GM12878 (cell line): ENCODE results near the gene RBM12. TPM values are rescaled to one million over a fixed set of nuclear protein-coding genes. Genes with fewer than 3 reads are reported as not detected.

Source experiments
- ASH2L ChIP-seq: fragments of 300-600, 200-600 bp; sonication (generic); IDR thresholded peaks from 2 replicates; pipeline ENCODE4 v1.6.1; 2017; ENCODE audit warnings: low read depth, mild to moderate bottlenecking, borderline replicate concordance
- BCL3 ChIP-seq: IDR thresholded peaks from 2 replicates; pipeline ENCODE4 v1.6.1; 2011; ENCODE audit warnings: borderline replicate concordance, low read depth, mild to moderate bottlenecking, moderate library complexity, low read length; ENCODE audit not compliant: insufficient read depth, poor library complexity, severe bottlenecking
- CHD1 ChIP-seq: IDR thresholded peaks from 2 replicates; pipeline ENCODE4 v1.6.1; 2012; ENCODE audit warnings: low read depth, low read length, improper control_type of control experiment
- CHD4 ChIP-seq: fragments of 200-600 bp; sonication (generic); IDR thresholded peaks from 2 replicates; pipeline ENCODE4 v1.6.1; 2016; ENCODE audit warnings: mild to moderate bottlenecking
- NFYA ChIP-seq: IDR thresholded peaks from 2 replicates; pipeline ENCODE4 v1.6.1; 2011; ENCODE audit warnings: low read depth, mild to moderate bottlenecking, low read length, improper control_type of control experiment, borderline replicate concordance
- RAD51 ChIP-seq: fragments of 450-650 bp; IDR thresholded peaks from 2 replicates; pipeline ENCODE4 v1.6.1; 2016; ENCODE audit warnings: moderate library complexity, mild to moderate bottlenecking, inconsistent platforms
- RUNX3 ChIP-seq: IDR thresholded peaks from 2 replicates; pipeline ENCODE4 v1.6.1; 2012; ENCODE audit warnings: low read length, inconsistent platforms
- SREBF1 ChIP-seq: IDR thresholded peaks from 2 replicates; pipeline ENCODE4 v1.6.1; 2012; ENCODE audit warnings: mild to moderate bottlenecking, low read length
- TAF1 ChIP-seq: IDR thresholded peaks from 2 replicates; pipeline ENCODE4 v1.6.1; 2011; ENCODE audit warnings: mild to moderate bottlenecking, low read depth, low read length, borderline replicate concordance
- TCF7 ChIP-seq: IDR thresholded peaks from 2 replicates; pipeline ENCODE4 v1.6.1; 2014; ENCODE audit warnings: antibody characterized with exemption, borderline replicate concordance
- ZBTB33 ChIP-seq: fragments of 450-650 bp; IDR thresholded peaks from 2 replicates; pipeline ENCODE4 v1.6.1; 2017; ENCODE audit warnings: mild to moderate bottlenecking
- ZNF207 ChIP-seq: fragments of 450-650 bp; IDR thresholded peaks from 2 replicates; pipeline ENCODE4 v1.6.1; 2014; ENCODE audit warnings: antibody characterized with exemption, mild to moderate bottlenecking, borderline replicate concordance
- ZNF592 ChIP-seq: fragments of 450-650 bp; IDR thresholded peaks from 2 replicates; pipeline ENCODE4 v1.6.1; 2017; ENCODE audit warnings: mild to moderate bottlenecking, moderate library complexity
- polyA plus RNA-seq, 11 experiments: library from polyadenylated mRNA; depleted of rRNA in 4 of 11; unstranded in 6 of 11; stranded (reverse) in 5 of 11; fragments of >200 nt; fragmentation: Nextera tagmentation in 4 of 11; fragmentation: Illumina TruSeq in 1 of 11; extraction: Ambion mirVana in 4 of 11; extraction: Trizol in 1 of 11; gene quantifications; 1 replicate in 1 of 11; 2 replicates in 10 of 11; pipeline versions ENCODE4 v1.2.1 to v1.2.3, GENCODE V29; 2011 to 2016; ENCODE audit warnings: inconsistent platforms in 2 of 11, missing spikeins in 2 of 11, low read depth in 1 of 11
- total RNA-seq, 4 experiments: library from RNA; depleted of rRNA in 3 of 4; stranded (reverse); fragments of >200 nt in 3 of 4; fragmentation: Illumina TruSeq in 1 of 4; extraction: Trizol in 1 of 4; gene quantifications; 2 replicates each; pipeline versions ENCODE4 v1.2.1 to v1.2.3, GENCODE V29; 2013 to 2021
- TF ChIP-seq, protein P1 (sequence below): IDR thresholded peaks from 2 replicates; pipeline ENCODE4 v1.6.1; 2012; ENCODE audit warnings: mild to moderate bottlenecking, low read depth, low read length
- TF ChIP-seq, protein P2 (sequence below): fragments of 450-650 bp; IDR thresholded peaks from 2 replicates; pipeline ENCODE4 v1.6.1; 2014; ENCODE audit warnings: mild to moderate bottlenecking

The RBM12 gene
- total and polyA plus RNA-seq, 10 of the 15 experiments (the other 5 are each of a cell fraction or from before 2014, with no cell fraction given) = 4.7 to 153 (median 58.5) TPM

DNA sequence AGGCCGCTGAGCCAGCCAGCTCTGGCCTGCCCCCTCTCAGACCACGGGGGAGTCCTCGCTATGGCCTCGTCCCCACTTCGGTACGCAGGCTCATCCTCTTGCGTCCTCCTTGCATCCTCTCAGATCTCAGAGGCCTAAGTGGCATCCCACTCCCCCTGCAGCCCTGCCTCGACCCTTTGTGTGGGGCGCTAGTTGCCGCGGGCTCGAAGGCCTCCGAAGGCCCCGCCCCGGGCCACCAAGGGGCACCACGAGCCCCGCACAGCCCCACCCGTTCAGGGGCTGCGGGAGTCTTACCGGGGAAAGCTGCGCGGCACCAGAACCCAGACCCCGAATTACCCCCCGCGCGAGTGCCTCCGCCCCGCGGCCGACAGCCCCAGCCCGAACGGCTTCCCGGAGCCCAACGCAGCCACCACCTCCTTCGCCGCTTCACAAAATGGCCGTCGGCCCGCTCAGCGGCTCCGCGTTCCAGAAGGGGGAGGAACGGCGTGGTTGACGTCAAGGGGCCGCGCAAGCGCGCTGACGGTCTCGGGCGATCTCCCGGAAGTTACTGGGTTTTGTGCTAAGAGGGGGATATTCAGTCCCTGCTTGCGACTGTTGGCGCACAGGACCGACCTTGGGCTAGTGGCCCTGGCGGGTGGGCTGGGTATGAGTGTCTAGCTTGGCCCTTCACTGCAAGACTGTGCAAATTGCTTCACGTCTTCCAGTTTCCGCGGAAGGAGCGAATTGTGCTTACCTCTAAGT, at the start of gene RBM12, which contains the start of gene CPNE1 (continued):
- TF ChIP-seq RAD51 (no peak), RUNX3 (no peak; the same call in none of the 2 replicates), ZNF207 (0 out of 2 replicates have a peak, but pooled peaks have one; percentile 37), ASH2L (no peak), BCL3 (no peak), TCF7 (no peak), CHD1 (peak; percentile 88; the same call in 1 of the 2 replicates), ZNF592 (peak; percentile 73; the same call in 1 of the 2 replicates), ZBTB33 (no peak), SREBF1 (peak; percentile 54), NFYA (no peak), TAF1 (peak; percentile 93), CHD4 (no peak)
- TF ChIP-seq, protein P1, sequence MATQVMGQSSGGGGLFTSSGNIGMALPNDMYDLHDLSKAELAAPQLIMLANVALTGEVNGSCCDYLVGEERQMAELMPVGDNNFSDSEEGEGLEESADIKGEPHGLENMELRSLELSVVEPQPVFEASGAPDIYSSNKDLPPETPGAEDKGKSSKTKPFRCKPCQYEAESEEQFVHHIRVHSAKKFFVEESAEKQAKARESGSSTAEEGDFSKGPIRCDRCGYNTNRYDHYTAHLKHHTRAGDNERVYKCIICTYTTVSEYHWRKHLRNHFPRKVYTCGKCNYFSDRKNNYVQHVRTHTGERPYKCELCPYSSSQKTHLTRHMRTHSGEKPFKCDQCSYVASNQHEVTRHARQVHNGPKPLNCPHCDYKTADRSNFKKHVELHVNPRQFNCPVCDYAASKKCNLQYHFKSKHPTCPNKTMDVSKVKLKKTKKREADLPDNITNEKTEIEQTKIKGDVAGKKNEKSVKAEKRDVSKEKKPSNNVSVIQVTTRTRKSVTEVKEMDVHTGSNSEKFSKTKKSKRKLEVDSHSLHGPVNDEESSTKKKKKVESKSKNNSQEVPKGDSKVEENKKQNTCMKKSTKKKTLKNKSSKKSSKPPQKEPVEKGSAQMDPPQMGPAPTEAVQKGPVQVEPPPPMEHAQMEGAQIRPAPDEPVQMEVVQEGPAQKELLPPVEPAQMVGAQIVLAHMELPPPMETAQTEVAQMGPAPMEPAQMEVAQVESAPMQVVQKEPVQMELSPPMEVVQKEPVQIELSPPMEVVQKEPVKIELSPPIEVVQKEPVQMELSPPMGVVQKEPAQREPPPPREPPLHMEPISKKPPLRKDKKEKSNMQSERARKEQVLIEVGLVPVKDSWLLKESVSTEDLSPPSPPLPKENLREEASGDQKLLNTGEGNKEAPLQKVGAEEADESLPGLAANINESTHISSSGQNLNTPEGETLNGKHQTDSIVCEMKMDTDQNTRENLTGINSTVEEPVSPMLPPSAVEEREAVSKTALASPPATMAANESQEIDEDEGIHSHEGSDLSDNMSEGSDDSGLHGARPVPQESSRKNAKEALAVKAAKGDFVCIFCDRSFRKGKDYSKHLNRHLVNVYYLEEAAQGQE = no peak
- TF ChIP-seq, protein P2, sequence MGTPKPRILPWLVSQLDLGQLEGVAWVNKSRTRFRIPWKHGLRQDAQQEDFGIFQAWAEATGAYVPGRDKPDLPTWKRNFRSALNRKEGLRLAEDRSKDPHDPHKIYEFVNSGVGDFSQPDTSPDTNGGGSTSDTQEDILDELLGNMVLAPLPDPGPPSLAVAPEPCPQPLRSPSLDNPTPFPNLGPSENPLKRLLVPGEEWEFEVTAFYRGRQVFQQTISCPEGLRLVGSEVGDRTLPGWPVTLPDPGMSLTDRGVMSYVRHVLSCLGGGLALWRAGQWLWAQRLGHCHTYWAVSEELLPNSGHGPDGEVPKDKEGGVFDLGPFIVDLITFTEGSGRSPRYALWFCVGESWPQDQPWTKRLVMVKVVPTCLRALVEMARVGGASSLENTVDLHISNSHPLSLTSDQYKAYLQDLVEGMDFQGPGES = 0 out of 2 replicates have a peak, but pooled peaks have one; percentile 13
